SK-N-SH (cell line): ENCODE data around the gene EID3. TPM values are rescaled to one million over a fixed set of nuclear protein-coding genes. Genes with fewer than 3 reads are reported as not detected.

Experiments used
- CTCF ChIA-PET: fragments of 300-600, 350-600 bp; formaldehyde crosslinking; extraction: SDS; loops from one replicate; lab custom pipeline; 2021; lab: Yijun Ruan, JAX
- POLR2A ChIA-PET: fragments of 350-600 bp; sonication (Branson Sonifier 250); formaldehyde crosslinking; extraction: SDS; loops from one replicate; lab custom pipeline; 2020; ENCODE audit warnings: antibody characterized with exemption, inconsistent platforms; lab: Yijun Ruan, JAX
- DNase-seq: peaks from one replicate; pipeline ENCODE4 v3.0.0; 2012
- H2AFZ ChIP-seq: fragments of 200-600 bp; sonication (generic); 2 replicates; pipeline ENCODE4 v1.8.1; 2016; ENCODE audit warnings: antibody characterized with exemption, mild to moderate bottlenecking, low read depth
- H3F3A ChIP-seq: fragments of 200-600 bp; sonication (generic); replicated peaks from 2 replicates; pipeline ENCODE3; 2016; ENCODE audit warnings: antibody characterized with exemption, mild to moderate bottlenecking; ENCODE audit not compliant: insufficient read depth
- H3K27ac ChIP-seq, 2 experiments: fragments of 200-500 bp in 1 of 2; fragments of 200-600 bp in 1 of 2; sonication (Bioruptor generic) in 1 of 2; sonication (generic), shearing (Covaris generic) in 1 of 2; 2 replicates each; pipeline versions ENCODE4 v1.5.1 to v1.6.1; 2014 to 2016; ENCODE audit warnings: low read depth in 2 of 2, inconsistent platforms in 1 of 2, low read length in 1 of 2, mild to moderate bottlenecking in 1 of 2, mixed read lengths in 1 of 2
- H3K27me3 ChIP-seq: fragments of 200-600 bp; sonication (generic), shearing (Covaris generic); 2 replicates; pipeline ENCODE4 v1.6.1; 2016; ENCODE audit warnings: mixed run types; ENCODE audit not compliant: insufficient read depth
- H3K36me3 ChIP-seq, 2 experiments: fragments of 200-500 bp in 1 of 2; fragments of 200-600 bp in 1 of 2; sonication (Bioruptor generic) in 1 of 2; sonication (generic) in 1 of 2; replicated peaks in 1 of 2; 2 replicates each; pipeline versions ENCODE3 to v1.5.1; 2014 to 2016; ENCODE audit warnings: low read length in 1 of 2, mild to moderate bottlenecking in 1 of 2; ENCODE audit not compliant: insufficient read depth in 2 of 2, control insufficient read depth in 1 of 2
- H3K4me1 ChIP-seq, 2 experiments: fragments of 200-500 bp in 1 of 2; fragments of 200-600 bp in 1 of 2; sonication (Bioruptor generic) in 1 of 2; sonication (generic), shearing (Covaris generic) in 1 of 2; 2 replicates each; pipeline versions ENCODE4 v1.5.1 to v1.6.1; 2014 to 2016; ENCODE audit warnings: low read depth in 1 of 2, low read length in 1 of 2, mixed run types in 1 of 2; ENCODE audit not compliant: insufficient read depth in 2 of 2, control insufficient read depth in 1 of 2
- H3K4me2 ChIP-seq: fragments of 200-600 bp; sonication (generic), shearing (Covaris generic); 2 replicates; pipeline ENCODE4 v1.6.1; 2017; ENCODE audit warnings: mixed run types
- H3K4me3 ChIP-seq, 2 experiments: fragments of 200-500 bp in 1 of 2; fragments of 200-600 bp in 1 of 2; sonication (Bioruptor generic) in 1 of 2; sonication (generic), shearing (Covaris generic) in 1 of 2; 2 replicates each; pipeline versions ENCODE4 v1.5.1 to v1.8.1; 2014 to 2016; ENCODE audit warnings: low read depth in 2 of 2, inconsistent platforms in 1 of 2, low read length in 1 of 2, mild to moderate bottlenecking in 1 of 2, mixed read lengths in 1 of 2, moderate library complexity in 1 of 2
- H3K79me2 ChIP-seq: fragments of 200-600 bp; sonication (generic); 2 replicates; pipeline ENCODE4 v1.8.1; 2017; ENCODE audit warnings: mild to moderate bottlenecking; ENCODE audit not compliant: insufficient read depth
- H3K9ac ChIP-seq: fragments of 200-600 bp; sonication (generic); 2 replicates; pipeline ENCODE4 v1.6.1; 2017; ENCODE audit warnings: mixed run types
- H3K9me2 ChIP-seq: fragments of 200-600 bp; sonication (generic); 2 replicates; pipeline ENCODE4 v1.6.1; 2017; ENCODE audit warnings: mixed run types
- H3K9me3 ChIP-seq: fragments of 200-600 bp; sonication (generic); 2 replicates; pipeline ENCODE4 v1.6.1; 2017; ENCODE audit warnings: mixed run types, mild to moderate bottlenecking, moderate library complexity
- H4K20me1 ChIP-seq: fragments of 200-600 bp; sonication (generic); 2 replicates; pipeline ENCODE4 v1.6.1; 2017; ENCODE audit warnings: mild to moderate bottlenecking, mixed run types; ENCODE audit not compliant: insufficient read depth
- ELF1 ChIP-seq: IDR thresholded peaks from 2 replicates; pipeline ENCODE4 v1.4.0; 2012
- EP300 ChIP-seq, 2 experiments: IDR thresholded peaks; 2 replicates each; pipeline versions ENCODE4 v1.4.0 to v1.6.1; 2012; ENCODE audit warnings: borderline replicate concordance in 1 of 2, low read depth in 1 of 2, low read length in 1 of 2
- FOSL2 ChIP-seq: IDR thresholded peaks from 2 replicates; pipeline ENCODE4 v1.4.0; 2012; ENCODE audit warnings: low read depth, mild to moderate bottlenecking, moderate library complexity, borderline replicate concordance
- FOXM1 ChIP-seq: IDR thresholded peaks from 2 replicates; pipeline ENCODE4 v1.4.0; 2012; ENCODE audit warnings: low read depth, mild to moderate bottlenecking
- MEF2A ChIP-seq: IDR thresholded peaks from 2 replicates; pipeline ENCODE4 v1.4.0; 2012; ENCODE audit warnings: low read depth, borderline replicate concordance
- MXI1 ChIP-seq: IDR thresholded peaks from 2 replicates; pipeline ENCODE4 v1.6.1; 2012; ENCODE audit warnings: mild to moderate bottlenecking, low read depth, low read length, improper control_type of control experiment
- NFIC ChIP-seq: IDR thresholded peaks from 2 replicates; pipeline ENCODE4 v1.4.0; 2012; ENCODE audit warnings: borderline replicate concordance
- POLR2AphosphoS5 ChIP-seq: IDR thresholded peaks from 2 replicates; pipeline ENCODE4 v1.6.1; 2012; ENCODE audit warnings: low read depth, low read length
- RAD21 ChIP-seq: IDR thresholded peaks from 2 replicates; pipeline ENCODE4 v1.6.1; 2012; ENCODE audit warnings: mild to moderate bottlenecking, low read length
- SMC3 ChIP-seq: IDR thresholded peaks from 2 replicates; pipeline ENCODE4 v1.6.1; 2012; ENCODE audit warnings: low read depth, low read length, improper control_type of control experiment
- TAF1 ChIP-seq: IDR thresholded peaks from 2 replicates; pipeline ENCODE4 v1.6.1; 2012; ENCODE audit warnings: low read depth, mild to moderate bottlenecking, low read length, moderate library complexity, borderline replicate concordance
- TCF12 ChIP-seq: IDR thresholded peaks from 2 replicates; pipeline ENCODE4 v1.4.0; 2012
- WGBS: methylation state at CpG from one replicate; pipeline ENCODE4 v1.1.6; 2017; ENCODE audit warnings: low lambda C conversion rate; 5-methylcytosine and 5-hydroxymethylcytosine counted together
- polyA plus RNA-seq, 3 experiments: library from polyadenylated mRNA; depleted of rRNA; stranded (reverse); fragments of >200 nt; gene quantifications; 2 replicates each; pipeline ENCODE4 v1.2.3, GENCODE V29; 2012
- TF ChIP-seq, protein P1 (sequence below): fragments of 200-600 bp; sonication (generic); IDR thresholded peaks from 2 replicates; pipeline ENCODE4 v1.6.1; 2017; ENCODE audit warnings: antibody characterized with exemption, mild to moderate bottlenecking, moderate library complexity

EID3 gene
- polyA plus RNA-seq, 1 of the 3 experiments (the other 2 are of a cell fraction) = 0.92 TPM

DNA sequence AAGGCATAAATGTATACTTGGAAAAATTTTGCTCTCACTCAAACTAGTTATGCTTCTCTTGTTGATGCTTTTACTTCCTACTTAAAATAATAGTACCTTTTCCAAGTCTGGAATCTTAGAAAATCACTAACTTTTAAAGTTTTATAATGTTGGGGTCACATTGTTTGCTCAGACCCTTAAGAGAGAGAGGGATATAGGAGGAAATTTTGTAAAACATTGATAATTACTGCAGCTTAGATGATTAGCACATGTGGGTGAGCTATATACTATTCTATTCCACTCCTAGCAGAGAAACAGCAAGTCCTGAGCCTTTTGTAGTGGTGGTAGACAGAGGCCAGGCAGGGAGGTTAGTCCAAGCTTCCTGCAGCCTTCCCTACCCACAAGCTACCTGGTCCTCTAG is 13.4 kb downstream of the EID3 start:
- H3K36me3 ChIP-seq = peaks cover 88 to 89% of the 10 kb centered on the region in 2 experiments
- H3K27me3 ChIP-seq = no peaks in the 10 kb centered on the region
- TF ChIP-seq FOXM1 = no peak
- TF ChIP-seq, protein P1, sequence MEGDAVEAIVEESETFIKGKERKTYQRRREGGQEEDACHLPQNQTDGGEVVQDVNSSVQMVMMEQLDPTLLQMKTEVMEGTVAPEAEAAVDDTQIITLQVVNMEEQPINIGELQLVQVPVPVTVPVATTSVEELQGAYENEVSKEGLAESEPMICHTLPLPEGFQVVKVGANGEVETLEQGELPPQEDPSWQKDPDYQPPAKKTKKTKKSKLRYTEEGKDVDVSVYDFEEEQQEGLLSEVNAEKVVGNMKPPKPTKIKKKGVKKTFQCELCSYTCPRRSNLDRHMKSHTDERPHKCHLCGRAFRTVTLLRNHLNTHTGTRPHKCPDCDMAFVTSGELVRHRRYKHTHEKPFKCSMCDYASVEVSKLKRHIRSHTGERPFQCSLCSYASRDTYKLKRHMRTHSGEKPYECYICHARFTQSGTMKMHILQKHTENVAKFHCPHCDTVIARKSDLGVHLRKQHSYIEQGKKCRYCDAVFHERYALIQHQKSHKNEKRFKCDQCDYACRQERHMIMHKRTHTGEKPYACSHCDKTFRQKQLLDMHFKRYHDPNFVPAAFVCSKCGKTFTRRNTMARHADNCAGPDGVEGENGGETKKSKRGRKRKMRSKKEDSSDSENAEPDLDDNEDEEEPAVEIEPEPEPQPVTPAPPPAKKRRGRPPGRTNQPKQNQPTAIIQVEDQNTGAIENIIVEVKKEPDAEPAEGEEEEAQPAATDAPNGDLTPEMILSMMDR = no peak
- TF ChIP-seq MEF2A = no peak
- no peak for TF ChIP-seq FOSL2
- TF ChIP-seq SMC3 = no peak
- TF ChIP-seq RAD21 = no peak
- no peak for TF ChIP-seq NFIC
- no peak for TF ChIP-seq TCF12
- TF ChIP-seq EP300 (IDR thresholded peaks at IDR 0.05; ENCODE audit: borderline replicate concordance in 1 of 2, low read depth in 1 of 2, low read length in 1 of 2) = no peak
- no peak for TF ChIP-seq TAF1
- ChIA-PET POLR2A (interaction anchor here (0.5 to 0.6 kb wide), 2 partner anchors 142 to 178 kb away, joined by 3 to 4 read pairs; no protein-coding TSS in a partner anchor), CTCF (interaction anchor here (1.1 to 1.4 kb wide), 2 partner anchors 42 to 115 kb away, joined by 3 read pairs; no protein-coding TSS in a partner anchor)
- no peak overlapping the region for H3K9ac ChIP-seq
- H3K27ac ChIP-seq = no peak overlapping the region
- DNase-seq = no peak
- H3K9me2 ChIP-seq = no peaks in the 10 kb centered on the region
- H3K4me1 ChIP-seq = no peaks in the 10 kb centered on the region
- peaks cover 32% of the 10 kb centered on the region for H3F3A ChIP-seq
- peaks cover 73% of the 10 kb centered on the region for H3K79me2 ChIP-seq
- no peak overlapping the region for H3K4me3 ChIP-seq
- H4K20me1 ChIP-seq = no peaks in the 10 kb centered on the region; the same call in 1 of the 2 replicates
- H3K4me2 ChIP-seq = no peak overlapping the region
- H2AFZ ChIP-seq = no peak overlapping the region
- no peaks in the 10 kb centered on the region for H3K9me3 ChIP-seq

DNA sequence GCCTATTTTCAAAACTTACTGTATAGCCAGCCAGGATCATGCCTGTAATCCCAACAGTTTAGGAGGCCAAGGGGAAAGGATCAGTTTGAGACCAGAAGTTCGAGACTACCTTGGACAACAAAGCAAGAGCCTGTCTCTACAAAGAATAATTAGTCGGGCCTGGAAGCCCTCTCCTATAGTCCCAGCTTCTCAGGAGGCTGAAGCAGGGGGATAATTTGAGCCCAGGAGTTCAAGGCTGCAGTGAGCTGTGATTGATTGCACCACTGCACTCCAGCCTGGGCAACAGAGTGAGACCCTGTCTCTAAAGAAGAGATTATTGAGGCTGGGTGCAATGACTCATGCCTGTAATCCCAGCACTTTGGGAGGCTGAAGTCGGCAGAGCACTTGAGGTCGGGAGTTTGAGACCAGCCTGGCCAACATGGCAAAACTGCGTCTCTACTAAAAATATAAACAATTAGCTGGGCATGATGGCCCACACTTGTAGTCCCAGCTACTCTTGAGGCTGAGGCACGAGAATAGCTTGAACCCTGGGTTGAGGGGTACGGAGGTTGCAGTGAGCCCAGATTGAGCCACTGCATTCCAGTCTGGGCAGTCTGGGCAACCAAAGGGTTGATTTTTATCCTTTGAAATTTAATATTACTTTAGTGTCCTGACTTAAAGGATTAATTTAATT is 14.1 kb downstream of the EID3 start:
- Histone ChIP-seq H3K27ac (no peak overlapping the region), H3K4me2 (no peak overlapping the region)
- DNase-seq = no peak

More for the DNA sequence above, 14.1 kb downstream of the EID3 start:
- no peaks in the 10 kb centered on the region; the same call in 1 of the 2 replicates for H4K20me1 ChIP-seq
- CTCF ChIA-PET = interaction anchor here (1.4 kb wide), 2 partner anchors 10 to 116 kb away, joined by 3 read pairs; no protein-coding TSS in a partner anchor
- H3K4me3 ChIP-seq = no peak overlapping the region
- H3K9me2 ChIP-seq = no peaks in the 10 kb centered on the region
- H3K4me1 ChIP-seq = no peaks in the 10 kb centered on the region
- peaks cover 72% of the 10 kb centered on the region for H3K79me2 ChIP-seq
- WGBS = 95% methylated on average over 7 of the region's 7 CpGs
- no peak overlapping the region for H2AFZ ChIP-seq
- TF ChIP-seq MXI1 (no peak), RAD21 (no peak), POLR2AphosphoS5 (no peak), TCF12 (no peak), NFIC (no peak), ELF1 (no peak), FOXM1 (no peak)
- TF ChIP-seq, all 33 proteins: peak for 0
- no peaks in the 10 kb centered on the region for H3K9me3 ChIP-seq
- POLR2A ChIA-PET = no interaction called here
- peaks cover 83 to 88% of the 10 kb centered on the region in 2 experiments for H3K36me3 ChIP-seq
- H3K27me3 ChIP-seq = no peaks in the 10 kb centered on the region
- H3F3A ChIP-seq = peaks cover 32% of the 10 kb centered on the region
- no peak overlapping the region for H3K9ac ChIP-seq
